Epithelial cell of esophagus (primary cell): ENCODE data around the gene TIMM17A.
A peak's percentile ranks its signal among the peaks of the same experiment; 100 is the strongest.
"Not testable (repeated sequence)": the region's sequence is repeated elsewhere in the genome, so short reads cannot be mapped to it uniquely, and the experiment has no call there.

ENCODE experiments used
- DNase-seq: peaks from one replicate; pipeline ENCODE4 v3.0.0; 2010; ENCODE audit warnings: low read depth
- H3K4me3 ChIP-seq: 2 replicates; pipeline ENCODE4 v1.5.1; 2011; ENCODE audit warnings: mild to moderate bottlenecking, low read length, control low read depth
- CTCF ChIP-seq: IDR thresholded peaks from 2 replicates; pipeline ENCODE4 v1.5.1; 2011; ENCODE audit warnings: low read depth, mild to moderate bottlenecking, low read length, control low read depth, inconsistent platforms; ENCODE audit not compliant: insufficient read depth; ENCODE audit errors: missing control alignments

Gene TIMM17A

GRCh38 chr1:202014915-202015661 is 59.8 kb downstream of the TIMM17A start:
- TF ChIP-seq CTCF, result no peak
- H3K4me3 ChIP-seq, result no peak overlapping the region
- peak; percentile 63 for DNase-seq

- H3K4me3 ChIP-seq, result no peak overlapping the region
- DNase-seq, result no peak
- TF ChIP-seq CTCF, result no peak
Observed at GRCh38 chr1:202015662-202015937, 60.3 kb downstream of the TIMM17A start.

GRCh38 chr1:202016022-202016810 is 60.9 kb downstream of the TIMM17A start:
- no peak overlapping the region for H3K4me3 ChIP-seq
- TF ChIP-seq CTCF, result no peak
- no peak for DNase-seq

- no peak for TF ChIP-seq CTCF
- no peak for DNase-seq
- no peak overlapping the region for H3K4me3 ChIP-seq
Observed at GRCh38 chr1:202016811-202017748, 61.8 kb downstream of the TIMM17A start.

GRCh38 chr1:202017749-202018467 is 62.6 kb downstream of the TIMM17A start:
- no peak for TF ChIP-seq CTCF

GRCh38 chr1:202018468-202019234 is 63.3 kb downstream of the TIMM17A start:
- DNase-seq, result peak; percentile 89

More at GRCh38 chr1:202017749-202018467, 62.6 kb downstream of the TIMM17A start:
- no peak overlapping the region for H3K4me3 ChIP-seq
- no peak for DNase-seq

GRCh38 chr1:202019235-202019558 is 63.9 kb downstream of the TIMM17A start:
- DNase-seq, H3K4me3 ChIP-seq: not testable (repeated sequence)

More at GRCh38 chr1:202018468-202019234, 63.3 kb downstream of the TIMM17A start:
- TF ChIP-seq CTCF, result no peak
- H3K4me3 ChIP-seq, result no peak overlapping the region
